Hepatocyte (in vitro differentiated cells): ENCODE results near the gene ZDHHC18.

Experiments
- CTCF ChIP-seq: fragments of 200-600 bp; sonication (generic); IDR thresholded peaks from 2 replicates; pipeline ENCODE4 v1.5.1; 2016; ENCODE audit warnings: antibody characterized with exemption, mild to moderate bottlenecking; ENCODE audit not compliant: poor library complexity
- EZH2 ChIP-seq: fragments of 200-600 bp; sonication (generic); IDR thresholded peaks from 2 replicates; pipeline ENCODE4 v1.6.1; 2016; ENCODE audit warnings: antibody characterized with exemption, mild to moderate bottlenecking, borderline replicate concordance

DNA sequence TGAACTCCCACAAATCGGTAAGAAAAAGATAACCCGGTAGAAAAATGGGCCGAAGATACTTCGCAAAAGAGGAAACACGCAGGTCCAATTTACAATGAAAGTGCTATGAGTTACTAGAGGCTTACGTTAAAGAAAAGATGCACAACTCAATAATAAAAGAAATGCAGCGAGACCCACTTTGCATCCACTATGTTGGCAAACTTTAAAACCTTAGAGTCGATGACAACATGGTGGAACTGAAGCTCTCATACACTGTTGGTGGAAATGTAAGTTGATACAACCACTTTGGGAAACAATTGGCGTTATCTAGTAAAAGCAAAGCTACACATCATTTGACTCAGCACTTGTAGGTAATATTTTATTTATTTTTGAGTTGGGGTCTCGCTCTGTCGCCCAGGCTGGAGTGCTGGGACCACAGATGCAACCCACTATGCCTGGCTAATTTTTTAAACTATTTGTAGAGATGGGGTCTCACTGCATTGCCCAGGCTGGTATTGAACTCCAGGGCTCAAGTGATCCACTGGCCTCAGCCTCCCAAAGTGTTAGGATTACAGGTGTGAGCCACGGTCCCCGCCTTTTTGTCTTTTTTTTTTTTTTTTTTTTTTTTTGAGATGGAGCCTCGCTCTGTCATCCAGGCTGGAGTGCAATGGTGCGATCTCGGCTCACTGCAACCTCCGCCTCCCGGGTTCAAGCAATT lies 74.5 kb downstream of the ZDHHC18 start:
- TF ChIP-seq CTCF (no peak), EZH2 (no peak)
